Colonic mucosa (tissue), 4 donors: ENCODE data around the gene CLEC16A. TPM values are rescaled to one million over a fixed set of nuclear protein-coding genes. Genes with fewer than 3 reads are reported as not detected.

Experiments
- DNase-seq: peaks from one replicate; pipeline ENCODE4 v3.0.0-alpha.2; 2020
- H3K27ac ChIP-seq: fragments of 200-600 bp; one replicate; pipeline ENCODE4 v1.8.0; 2021
- H3K27me3 ChIP-seq: fragments of 200-600 bp; one replicate; pipeline ENCODE4 v1.8.0; 2021
- H3K36me3 ChIP-seq: fragments of 200-600 bp; one replicate; pipeline ENCODE4 v1.8.0; 2021
- H3K4me1 ChIP-seq: fragments of 200-600 bp; one replicate; pipeline ENCODE4 v1.8.0; 2021; ENCODE audit warnings: mild to moderate bottlenecking
- H3K4me3 ChIP-seq: fragments of 200-600 bp; one replicate; pipeline ENCODE4 v1.8.0; 2021
- H3K9ac ChIP-seq, 2 donors: one replicate each; pipeline ENCODE4 v1.7.0; 2013; ENCODE audit warnings: control low read depth in 2 of 2, low read depth in 2 of 2, low read length in 2 of 2
- H3K9me3 ChIP-seq: fragments of 200-600 bp; one replicate; pipeline ENCODE4 v1.8.0; 2021
- intact Hi-C: fragments of 100-400 bp; cut with DNase I; formaldehyde crosslinking; loops from one replicate; pipeline ENCODE4 v1.14.1; 2022
- total RNA-seq, 2 donors: library from RNA; stranded (reverse); fragmentation: NEBNext Ultra II Directional in 1 of 2; extraction: Animal tissue kit (Norgen Biotek cat#: 25700) in 1 of 2; gene quantifications; one replicate each; pipeline ENCODE4 v1.2.1, GENCODE V29; 2021
- TF ChIP-seq, protein P1 (sequence below): fragments of 200-600 bp; IDR thresholded peaks from one replicate; pipeline ENCODE4 v1.8.0; 2022; ENCODE audit warnings: antibody characterized with exemption, mild to moderate bottlenecking
- donor health status: healthy.
- donor health status: DM: no; HTN: no; CAD: no.
- donor health status: DM: no; HTN: no; CAD: no.

CLEC16A gene
- total RNA-seq, 2 donors from 2014 or later, result 24.9 to 29.6 TPM

DNA sequence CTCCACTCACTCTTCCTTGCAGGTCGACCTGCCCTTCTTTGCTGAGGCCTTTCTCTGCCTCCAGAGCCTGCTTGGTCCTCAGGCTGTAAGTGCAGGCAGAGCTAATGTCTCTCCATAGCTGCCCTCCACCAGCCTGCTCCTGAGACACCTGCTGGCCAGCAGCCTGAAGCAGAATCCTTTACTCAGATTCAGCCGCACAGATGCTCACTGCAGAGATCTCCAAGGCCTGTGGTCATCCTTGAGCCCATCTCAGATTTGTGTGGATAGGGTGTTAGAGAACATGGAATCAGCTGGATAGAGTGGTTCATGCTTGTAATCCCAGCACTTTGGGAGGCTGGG lies 13.6 kb upstream of the CLEC16A start:
- Histone ChIP-seq H3K27ac (no peak overlapping the region), H3K36me3 (no peaks in the 10 kb centered on the region), H3K27me3 (no peaks in the 10 kb centered on the region), H3K9ac (no peak overlapping the region), H3K4me3 (no peak overlapping the region), H3K4me1 (no peaks in the 10 kb centered on the region), H3K9me3 (no peaks in the 10 kb centered on the region)
- intact Hi-C loops, result no loop called here
- TF ChIP-seq, protein P1, sequence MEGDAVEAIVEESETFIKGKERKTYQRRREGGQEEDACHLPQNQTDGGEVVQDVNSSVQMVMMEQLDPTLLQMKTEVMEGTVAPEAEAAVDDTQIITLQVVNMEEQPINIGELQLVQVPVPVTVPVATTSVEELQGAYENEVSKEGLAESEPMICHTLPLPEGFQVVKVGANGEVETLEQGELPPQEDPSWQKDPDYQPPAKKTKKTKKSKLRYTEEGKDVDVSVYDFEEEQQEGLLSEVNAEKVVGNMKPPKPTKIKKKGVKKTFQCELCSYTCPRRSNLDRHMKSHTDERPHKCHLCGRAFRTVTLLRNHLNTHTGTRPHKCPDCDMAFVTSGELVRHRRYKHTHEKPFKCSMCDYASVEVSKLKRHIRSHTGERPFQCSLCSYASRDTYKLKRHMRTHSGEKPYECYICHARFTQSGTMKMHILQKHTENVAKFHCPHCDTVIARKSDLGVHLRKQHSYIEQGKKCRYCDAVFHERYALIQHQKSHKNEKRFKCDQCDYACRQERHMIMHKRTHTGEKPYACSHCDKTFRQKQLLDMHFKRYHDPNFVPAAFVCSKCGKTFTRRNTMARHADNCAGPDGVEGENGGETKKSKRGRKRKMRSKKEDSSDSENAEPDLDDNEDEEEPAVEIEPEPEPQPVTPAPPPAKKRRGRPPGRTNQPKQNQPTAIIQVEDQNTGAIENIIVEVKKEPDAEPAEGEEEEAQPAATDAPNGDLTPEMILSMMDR, result no peak
- no peak for DNase-seq

DNA sequence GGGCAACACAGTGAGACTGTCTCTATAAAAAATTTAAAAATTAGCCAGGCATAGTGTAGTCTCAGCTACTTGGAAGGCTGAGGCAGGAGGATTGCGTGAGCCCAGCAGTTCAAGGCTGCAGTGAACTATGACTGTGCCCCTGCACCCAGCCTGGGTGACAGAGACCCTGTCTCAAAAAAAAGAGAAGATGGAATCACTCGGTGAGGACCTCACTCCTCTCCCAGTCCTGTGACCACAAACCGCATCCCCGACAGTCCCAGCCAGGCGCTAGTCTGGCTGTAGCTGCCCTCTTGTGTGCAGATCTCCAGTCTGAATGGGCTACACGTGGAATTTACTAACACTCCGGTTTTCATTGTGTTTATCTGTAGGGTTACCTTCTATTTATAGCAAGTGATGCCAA lies 13.2 kb upstream of the CLEC16A start:
- Histone ChIP-seq H3K27ac (no peak overlapping the region), H3K9ac (no peak overlapping the region), H3K9me3 (no peaks in the 10 kb centered on the region), H3K4me3 (no peak overlapping the region), H3K36me3 (no peaks in the 10 kb centered on the region), H3K4me1 (no peaks in the 10 kb centered on the region), H3K27me3 (no peaks in the 10 kb centered on the region)
- TF ChIP-seq, protein P1, result no peak
- intact Hi-C loops, result no loop called here
- no peak for DNase-seq

DNA sequence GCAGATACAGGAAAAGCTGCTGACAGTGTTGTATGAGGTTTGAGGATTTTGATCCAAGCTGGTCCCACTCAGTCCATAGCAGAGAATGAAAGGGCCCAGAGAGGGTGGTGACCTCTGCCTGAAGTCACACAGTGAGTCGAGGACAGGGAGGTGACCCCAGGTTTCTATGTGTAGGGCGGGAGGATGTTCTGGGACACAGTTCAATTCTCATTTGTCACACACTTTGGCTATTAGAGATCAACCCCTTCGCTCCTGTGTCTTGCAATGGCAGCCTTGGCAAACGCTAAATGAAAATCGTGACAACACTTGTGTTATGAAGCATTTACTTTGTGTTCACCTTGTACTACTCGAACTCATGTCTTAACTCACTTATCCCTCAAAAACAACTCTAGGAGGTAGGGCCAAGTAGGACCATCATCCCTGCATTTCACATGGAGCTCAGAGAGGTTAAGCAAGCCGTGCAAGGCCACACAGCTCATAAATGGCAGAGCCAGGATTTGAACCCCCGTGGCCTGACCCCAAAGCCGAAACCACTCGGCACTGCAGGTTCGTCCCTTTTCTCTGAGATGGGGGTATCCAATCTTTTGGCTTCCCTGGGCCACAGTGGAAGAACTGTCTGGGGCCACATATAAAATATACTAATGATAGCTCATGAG lies 12.3 kb upstream of the CLEC16A start:
- Histone ChIP-seq H3K4me1 (peaks cover 6% of the 10 kb centered on the region), H3K36me3 (no peaks in the 10 kb centered on the region), H3K4me3 (no peak overlapping the region), H3K27me3 (no peaks in the 10 kb centered on the region), H3K9me3 (no peaks in the 10 kb centered on the region), H3K27ac (no peak overlapping the region), H3K9ac (no peak overlapping the region)
- DNase-seq, result no peak
- TF ChIP-seq, protein P1, result no peak
- intact Hi-C loops, result no loop called here

DNA sequence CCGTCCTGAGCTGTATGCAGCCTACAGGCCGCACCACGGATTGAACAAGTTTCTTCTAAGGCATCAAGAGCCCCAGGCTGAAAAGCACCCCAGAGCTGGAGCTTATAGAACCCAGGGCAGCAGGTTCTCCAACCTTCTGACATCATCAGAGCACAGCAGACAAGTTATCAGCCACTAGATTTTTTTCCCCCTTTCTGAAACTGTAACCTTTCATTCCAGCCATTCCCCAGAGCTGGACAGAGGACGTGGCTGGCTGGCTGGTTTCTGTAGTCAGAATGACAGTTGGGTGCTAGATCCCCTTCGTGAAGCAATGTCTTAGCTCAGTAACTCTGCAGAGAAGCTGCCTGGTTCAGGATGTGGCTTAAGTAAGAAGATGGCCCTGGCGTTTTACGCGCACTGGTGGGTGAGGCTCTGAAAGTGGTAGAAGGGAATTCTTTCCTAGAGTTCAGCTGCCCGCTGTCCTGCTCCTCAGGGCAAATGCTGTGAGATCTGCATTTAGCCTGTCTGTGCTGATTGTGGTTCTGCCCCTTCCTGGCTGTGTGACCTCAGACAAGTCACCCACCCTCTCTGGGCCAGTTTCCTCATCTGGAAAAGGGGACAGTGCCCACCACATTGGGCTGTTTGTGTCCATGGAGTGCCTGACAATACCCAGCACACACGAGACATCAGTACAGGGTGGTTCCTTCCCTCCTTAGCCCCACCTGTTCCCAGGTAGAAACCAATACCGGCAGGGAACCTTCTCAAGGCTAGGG lies 11.2 kb upstream of the CLEC16A start:
- TF ChIP-seq, protein P1, result no peak
- Histone ChIP-seq H3K27me3 (no peaks in the 10 kb centered on the region), H3K36me3 (no peaks in the 10 kb centered on the region), H3K9ac (no peak overlapping the region), H3K9me3 (no peaks in the 10 kb centered on the region), H3K4me3 (no peak overlapping the region), H3K27ac (no peak overlapping the region), H3K4me1 (peaks cover 15% of the 10 kb centered on the region)
- intact Hi-C loops, result no loop called here
- no peak for DNase-seq

DNA sequence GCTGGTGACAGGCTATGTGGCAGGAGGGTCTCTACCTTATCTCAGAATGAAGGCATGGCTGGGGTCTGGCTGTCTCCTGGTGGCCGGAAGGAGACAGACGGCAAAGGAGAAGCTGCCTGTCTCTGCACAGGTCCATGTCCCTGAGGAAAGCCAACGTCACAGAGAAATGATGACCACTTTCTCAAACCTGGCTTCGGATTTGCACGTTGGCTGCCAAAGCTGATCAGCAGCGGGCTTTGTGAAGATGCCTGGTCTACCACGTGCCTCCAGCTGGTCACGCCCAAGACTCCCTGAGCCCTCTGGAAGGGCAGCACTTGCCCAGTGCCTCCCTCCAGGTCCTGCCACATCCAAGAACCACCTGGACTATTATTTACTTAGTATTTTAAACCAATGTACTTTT lies 10.5 kb upstream of the CLEC16A start:
- peaks cover 23% of the 10 kb centered on the region for H3K4me1 ChIP-seq
- intact Hi-C loops, result no loop called here
- H3K27ac ChIP-seq, result no peak overlapping the region
- no peaks in the 10 kb centered on the region for H3K9me3 ChIP-seq
- no peak for DNase-seq
- no peaks in the 10 kb centered on the region for H3K27me3 ChIP-seq
- TF ChIP-seq, protein P1, result no peak
- H3K36me3 ChIP-seq, result no peaks in the 10 kb centered on the region
- H3K9ac ChIP-seq, result no peak overlapping the region
- no peak overlapping the region for H3K4me3 ChIP-seq
